NT2/D1 (cell line): ENCODE measurements around the gene RAD50.

Experiments
- DNase-seq: peaks from one replicate; pipeline ENCODE4 v3.0.0-alpha.2; 2011; ENCODE audit warnings: low read depth, low spot score
- H3K27me3 ChIP-seq: 2 replicates; pipeline ENCODE4 v1.6.0; 2011; ENCODE audit warnings: mild to moderate bottlenecking; ENCODE audit not compliant: insufficient read length, insufficient read depth
- H3K36me3 ChIP-seq: 2 replicates; pipeline ENCODE4 v1.6.1; 2011; ENCODE audit warnings: mild to moderate bottlenecking, low read length, mixed read lengths; ENCODE audit not compliant: insufficient read depth, insufficient read length
- H3K4me1 ChIP-seq: 2 replicates; pipeline ENCODE4 v1.5.1; 2011; ENCODE audit not compliant: insufficient read depth, insufficient read length
- H3K4me3 ChIP-seq: 2 replicates; pipeline ENCODE4 v1.5.1; 2011; ENCODE audit warnings: low read depth; ENCODE audit not compliant: insufficient read length
- H3K9ac ChIP-seq: 2 replicates; pipeline ENCODE4 v1.6.0; 2011; ENCODE audit warnings: low read depth; ENCODE audit not compliant: insufficient read length
- H3K9me3 ChIP-seq: 2 replicates; pipeline ENCODE4 v1.5.1; 2011; ENCODE audit warnings: mild to moderate bottlenecking, low read length; ENCODE audit not compliant: insufficient read depth
- SUZ12 ChIP-seq: IDR thresholded peaks from 2 replicates; pipeline ENCODE4 v1.6.1; 2011; ENCODE audit not compliant: insufficient read length, insufficient read depth; ENCODE audit errors: extremely low read depth
- YY1 ChIP-seq: IDR thresholded peaks from 2 replicates; pipeline ENCODE4 v1.6.1; 2011; ENCODE audit not compliant: insufficient read length, insufficient read depth
- ZNF274 ChIP-seq: IDR thresholded peaks from 2 replicates; pipeline ENCODE4 v1.6.1; 2011; ENCODE audit warnings: mild to moderate bottlenecking, low read depth, low read length

Gene RAD50

DNA sequence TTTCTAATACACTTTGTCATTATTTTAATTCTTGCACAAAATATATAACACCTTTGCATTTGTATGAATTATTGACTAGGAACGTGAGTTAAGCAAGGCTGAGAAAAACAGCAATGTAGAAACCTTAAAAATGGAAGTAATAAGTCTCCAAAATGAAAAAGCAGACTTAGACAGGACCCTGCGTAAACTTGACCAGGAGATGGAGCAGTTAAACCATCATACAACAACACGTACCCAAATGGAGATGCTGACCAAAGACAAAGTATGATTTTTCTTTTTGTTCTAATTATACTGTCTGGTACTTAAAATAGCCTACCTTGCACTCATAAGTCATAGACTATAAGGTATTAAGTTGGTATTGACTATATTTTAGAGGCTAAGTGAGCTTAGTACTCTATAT, 34.4 kb downstream of the RAD50 start:
- no peak overlapping the region for H3K4me3 ChIP-seq
- no peaks in the 10 kb centered on the region for H3K27me3 ChIP-seq
- no peak for DNase-seq
- peaks cover 38% of the 10 kb centered on the region for H3K36me3 ChIP-seq
- no peaks in the 10 kb centered on the region for H3K9me3 ChIP-seq
- TF ChIP-seq SUZ12 (no peak), ZNF274 (no peak), YY1 (no peak)
- H3K9ac ChIP-seq: no peak overlapping the region
- no peaks in the 10 kb centered on the region for H3K4me1 ChIP-seq

DNA sequence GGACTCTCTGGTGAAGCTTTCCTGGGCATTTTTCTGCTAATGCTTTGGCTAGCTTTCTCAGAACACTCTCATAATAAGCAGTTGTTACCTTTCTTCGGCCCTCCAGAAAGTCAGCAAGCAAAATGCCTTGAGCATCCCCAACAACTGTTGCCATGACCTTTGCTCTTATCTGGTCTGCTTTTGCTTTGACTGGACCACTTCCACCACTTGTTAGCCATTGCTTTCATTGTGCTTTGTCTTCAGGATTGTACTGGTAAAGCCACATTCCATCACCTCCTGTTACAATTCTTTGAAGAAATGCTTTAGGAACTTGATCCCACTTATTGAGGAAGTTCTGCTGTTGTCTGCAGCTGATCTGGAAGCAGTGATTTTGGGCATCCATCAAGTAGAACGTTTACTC, 35.7 kb downstream of the RAD50 start:
- peaks cover 47% of the 10 kb centered on the region for H3K36me3 ChIP-seq
- no peak for TF ChIP-seq SUZ12
- TF ChIP-seq YY1: no peak
- no peak for TF ChIP-seq ZNF274
- no peaks in the 10 kb centered on the region for H3K9me3 ChIP-seq
- no peak overlapping the region for H3K4me3 ChIP-seq
- no peak overlapping the region for H3K9ac ChIP-seq
- H3K27me3 ChIP-seq: no peaks in the 10 kb centered on the region
- H3K4me1 ChIP-seq: no peaks in the 10 kb centered on the region
- DNase-seq: no peak

GRCh38 chr5:132594170-132594569, 37.4 kb downstream of the RAD50 start:
- no peak overlapping the region for H3K4me3 ChIP-seq
- no peaks in the 10 kb centered on the region for H3K27me3 ChIP-seq
- TF ChIP-seq ZNF274 (no peak), YY1 (no peak), SUZ12 (no peak)
- no peak overlapping the region for H3K9ac ChIP-seq
- H3K36me3 ChIP-seq: peaks cover 47% of the 10 kb centered on the region
- H3K9me3 ChIP-seq: no peaks in the 10 kb centered on the region
- no peak for DNase-seq
- H3K4me1 ChIP-seq: no peaks in the 10 kb centered on the region

DNA sequence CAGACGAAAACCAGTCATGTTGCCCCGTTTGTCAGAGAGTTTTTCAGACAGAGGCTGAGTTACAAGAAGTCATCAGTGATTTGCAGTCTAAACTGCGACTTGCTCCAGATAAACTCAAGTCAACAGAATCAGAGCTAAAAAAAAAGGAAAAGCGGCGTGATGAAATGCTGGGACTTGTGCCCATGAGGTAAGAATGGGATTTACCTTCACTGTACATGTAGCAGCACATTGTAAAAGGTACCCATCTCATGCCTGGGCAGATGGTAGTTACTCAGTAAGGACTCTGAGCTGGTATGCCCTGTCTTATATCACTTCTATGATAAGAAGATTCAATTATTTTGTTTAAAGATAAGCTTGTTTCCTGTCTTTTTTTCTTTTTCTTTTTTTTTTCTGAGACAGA, 38.8 kb downstream of the RAD50 start:
- H3K36me3 ChIP-seq: peaks cover 55% of the 10 kb centered on the region
- no peaks in the 10 kb centered on the region for H3K27me3 ChIP-seq
- no peaks in the 10 kb centered on the region for H3K9me3 ChIP-seq
- no peak overlapping the region for H3K4me3 ChIP-seq
- H3K4me1 ChIP-seq: no peaks in the 10 kb centered on the region
- no peak overlapping the region for H3K9ac ChIP-seq
- DNase-seq: no peak
- TF ChIP-seq SUZ12 (no peak), ZNF274 (no peak), YY1 (no peak)

- H3K4me1 ChIP-seq: no peaks in the 10 kb centered on the region
- no peaks in the 10 kb centered on the region for H3K27me3 ChIP-seq
- H3K4me3 ChIP-seq: no peak overlapping the region
- H3K36me3 ChIP-seq: peaks cover 53% of the 10 kb centered on the region
- H3K9ac ChIP-seq: no peak overlapping the region
- no peaks in the 10 kb centered on the region for H3K9me3 ChIP-seq
- TF ChIP-seq ZNF274 (no peak), YY1 (no peak), SUZ12 (no peak)
- DNase-seq: no peak
These were observed 44.4 kb downstream of the RAD50 start for GRCh38 chr5:132601071-132601728.

GRCh38 chr5:132607095-132607494, 50.3 kb downstream of the RAD50 start:
- Histone ChIP-seq H3K4me3 (no peak overlapping the region), H3K27me3 (no peaks in the 10 kb centered on the region), H3K36me3 (peaks cover 44% of the 10 kb centered on the region), H3K9ac (no peak overlapping the region), H3K4me1 (no peaks in the 10 kb centered on the region), H3K9me3 (no peaks in the 10 kb centered on the region)
- no peak for TF ChIP-seq SUZ12
- no peak for TF ChIP-seq ZNF274
- no peak for TF ChIP-seq YY1
- no peak for DNase-seq

GRCh38 chr5:132608107-132608506, 51.3 kb downstream of the RAD50 start:
- peaks cover 47% of the 10 kb centered on the region for H3K36me3 ChIP-seq
- TF ChIP-seq ZNF274: no peak
- no peak for TF ChIP-seq SUZ12
- TF ChIP-seq YY1: no peak
- DNase-seq: no peak

More at GRCh38 chr5:132608107-132608506, 51.3 kb downstream of the RAD50 start:
- Histone ChIP-seq H3K4me1 (no peaks in the 10 kb centered on the region), H3K27me3 (no peaks in the 10 kb centered on the region), H3K4me3 (no peak overlapping the region), H3K9ac (no peak overlapping the region), H3K9me3 (no peaks in the 10 kb centered on the region)
